Activated B cell treated with CpG ODN at 0.5 μM for 24 hours (primary cell): Measurements from ENCODE around the gene CLEC14A. TPM values are rescaled to one million over a fixed set of nuclear protein-coding genes. Genes with fewer than 3 reads are reported as not detected.

Experiments
- ATAC-seq: fragments of 200-7000 bp; cut with Tn5 transposase; one replicate; pipeline ENCODE4 v1.10.0; 2021; ENCODE audit warnings: low read depth, mild to moderate bottlenecking, moderate library complexity
- CTCF ChIA-PET: fragments of 350-600 bp; sonication (Branson Sonifier 250); formaldehyde crosslinking; loops from one replicate; lab custom pipeline; 2021; ENCODE audit warnings: antibody characterized with exemption; lab: Charles Lee
- POLR2A ChIA-PET: fragments of 350-600 bp; sonication (Branson Sonifier 250); formaldehyde crosslinking; loops from one replicate; lab custom pipeline; 2021; ENCODE audit warnings: antibody characterized with exemption; lab: Charles Lee
- DNase-seq: peaks from one replicate; pipeline ENCODE4 v3.0.0; 2022
- H3K27ac Mint-ChIP-seq: one replicate; pipeline ENCODE4 v1.8.0; 2020; ENCODE audit warnings: mixed read lengths
- H3K27me3 Mint-ChIP-seq: one replicate; pipeline ENCODE4 v1.8.0; 2021; ENCODE audit warnings: mixed read lengths
- H3K36me3 Mint-ChIP-seq: one replicate; pipeline ENCODE4 v1.8.0; 2021; ENCODE audit warnings: low read depth, mixed read lengths
- H3K4me1 Mint-ChIP-seq: one replicate; pipeline ENCODE4 v1.8.0; 2021; ENCODE audit warnings: mixed read lengths
- H3K4me3 Mint-ChIP-seq: one replicate; pipeline ENCODE4 v1.8.0; 2020; ENCODE audit warnings: mild to moderate bottlenecking, mixed read lengths
- H3K9me3 Mint-ChIP-seq: one replicate; pipeline ENCODE4 v1.8.0; 2020; ENCODE audit warnings: mixed read lengths
- intact Hi-C: fragments of 100-400 bp; cut with micrococcal nuclease; formaldehyde crosslinking; loops from one replicate; pipeline ENCODE4 v1.15.1; 2024
- total RNA-seq: library from RNA; stranded (reverse); gene quantifications from 2 replicates; pipeline ENCODE4 v1.2.3, GENCODE V29; 2022
- TF ChIP-seq, protein P1 (sequence below): fragments of 200-600 bp; IDR thresholded peaks from one replicate; pipeline ENCODE4 v1.8.0; 2022; ENCODE audit warnings: antibody characterized with exemption, mild to moderate bottlenecking

The CLEC14A gene
- total RNA-seq, 1 donor from 2014 or later = not detected

DNA sequence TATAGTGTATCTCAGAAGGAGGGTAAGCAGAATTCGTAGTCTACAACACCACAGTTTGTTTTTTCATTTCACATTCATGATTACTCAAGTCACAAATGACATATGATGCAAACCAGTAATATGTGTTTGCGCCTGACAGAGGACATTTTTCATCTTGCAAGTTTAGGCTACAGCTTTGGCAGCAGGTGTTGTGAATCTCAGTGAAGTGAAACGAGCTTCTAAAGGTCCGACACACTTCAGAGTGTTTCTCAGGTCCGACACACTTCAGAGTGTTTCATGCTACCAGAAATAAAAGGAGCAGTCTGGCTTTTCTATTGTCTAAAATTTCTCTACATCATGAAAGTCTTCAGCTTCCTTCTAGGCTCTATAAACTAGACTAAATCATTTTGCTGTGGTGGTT lies 22.7 kb downstream of the CLEC14A start:
- Mint-ChIP-seq H3K4me3 (no peak overlapping the region), H3K9me3 (peaks cover 3% of the 10 kb centered on the region), H3K36me3 (no peaks in the 10 kb centered on the region), H3K27me3 (no peaks in the 10 kb centered on the region), H3K4me1 (no peaks in the 10 kb centered on the region), H3K27ac (no peak overlapping the region)
- no peak for ATAC-seq
- DNase-seq = no peak
- intact Hi-C loops = no loop called here
- CTCF ChIA-PET = no interaction called here
- POLR2A ChIA-PET = no interaction called here
- TF ChIP-seq, protein P1, sequence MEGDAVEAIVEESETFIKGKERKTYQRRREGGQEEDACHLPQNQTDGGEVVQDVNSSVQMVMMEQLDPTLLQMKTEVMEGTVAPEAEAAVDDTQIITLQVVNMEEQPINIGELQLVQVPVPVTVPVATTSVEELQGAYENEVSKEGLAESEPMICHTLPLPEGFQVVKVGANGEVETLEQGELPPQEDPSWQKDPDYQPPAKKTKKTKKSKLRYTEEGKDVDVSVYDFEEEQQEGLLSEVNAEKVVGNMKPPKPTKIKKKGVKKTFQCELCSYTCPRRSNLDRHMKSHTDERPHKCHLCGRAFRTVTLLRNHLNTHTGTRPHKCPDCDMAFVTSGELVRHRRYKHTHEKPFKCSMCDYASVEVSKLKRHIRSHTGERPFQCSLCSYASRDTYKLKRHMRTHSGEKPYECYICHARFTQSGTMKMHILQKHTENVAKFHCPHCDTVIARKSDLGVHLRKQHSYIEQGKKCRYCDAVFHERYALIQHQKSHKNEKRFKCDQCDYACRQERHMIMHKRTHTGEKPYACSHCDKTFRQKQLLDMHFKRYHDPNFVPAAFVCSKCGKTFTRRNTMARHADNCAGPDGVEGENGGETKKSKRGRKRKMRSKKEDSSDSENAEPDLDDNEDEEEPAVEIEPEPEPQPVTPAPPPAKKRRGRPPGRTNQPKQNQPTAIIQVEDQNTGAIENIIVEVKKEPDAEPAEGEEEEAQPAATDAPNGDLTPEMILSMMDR = no peak

- no peak overlapping the region for H3K27ac Mint-ChIP-seq
- H3K9me3 Mint-ChIP-seq = no peaks in the 10 kb centered on the region
- no peak for ATAC-seq
- no peaks in the 10 kb centered on the region for H3K4me1 Mint-ChIP-seq
- no peaks in the 10 kb centered on the region for H3K27me3 Mint-ChIP-seq
- H3K36me3 Mint-ChIP-seq = no peaks in the 10 kb centered on the region
- intact Hi-C loops = no loop called here
- H3K4me3 Mint-ChIP-seq = no peak overlapping the region
- CTCF ChIA-PET = no interaction called here
- no peak for DNase-seq
- TF ChIP-seq, protein P1 = no peak
- POLR2A ChIA-PET = no interaction called here
Measured at GRCh38 chr14:38226366-38226765, 29.5 kb downstream of the CLEC14A start.

- intact Hi-C loops = no loop called here
- CTCF ChIA-PET = no interaction called here
- Mint-ChIP-seq H3K9me3 (no peaks in the 10 kb centered on the region), H3K36me3 (no peaks in the 10 kb centered on the region), H3K4me1 (no peaks in the 10 kb centered on the region), H3K4me3 (no peak overlapping the region), H3K27ac (no peak overlapping the region), H3K27me3 (no peaks in the 10 kb centered on the region)
- no peak for ATAC-seq
- TF ChIP-seq, protein P1 = no peak
- DNase-seq = no peak
- POLR2A ChIA-PET = no interaction called here
Measured at GRCh38 chr14:38225946-38226345, 29.9 kb downstream of the CLEC14A start.

GRCh38 chr14:38224338-38224737 lies 31.6 kb downstream of the CLEC14A start:
- ATAC-seq (no peak), DNase-seq (no peak)
- Mint-ChIP-seq H3K4me3 (no peak overlapping the region), H3K36me3 (no peaks in the 10 kb centered on the region), H3K4me1 (no peaks in the 10 kb centered on the region), H3K9me3 (no peaks in the 10 kb centered on the region), H3K27ac (no peak overlapping the region), H3K27me3 (no peaks in the 10 kb centered on the region)
- POLR2A ChIA-PET = no interaction called here
- TF ChIP-seq, protein P1 = no peak
- intact Hi-C loops = no loop called here
- CTCF ChIA-PET = no interaction called here

DNA sequence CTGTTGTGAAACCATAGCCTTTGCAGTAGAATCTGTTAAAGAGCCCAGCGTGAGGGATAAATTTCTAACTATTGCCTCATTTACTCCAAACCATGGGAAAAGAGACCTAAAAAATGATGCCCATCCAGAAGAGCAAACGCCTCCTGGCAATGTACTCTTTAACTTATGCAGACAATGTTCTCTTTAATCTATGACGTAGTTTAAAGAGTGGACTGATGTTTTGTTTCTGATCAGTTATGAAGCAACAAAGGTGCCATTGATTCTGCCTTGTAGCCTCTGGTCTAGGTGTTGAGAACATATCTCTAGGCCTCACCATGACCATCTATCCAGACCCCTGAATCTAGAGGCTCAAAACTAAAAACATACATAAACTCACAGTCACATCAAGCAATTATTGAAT lies 34.8 kb downstream of the CLEC14A start:
- TF ChIP-seq, protein P1 = no peak
- Mint-ChIP-seq H3K9me3 (no peaks in the 10 kb centered on the region), H3K36me3 (no peaks in the 10 kb centered on the region), H3K27ac (no peak overlapping the region), H3K4me3 (no peak overlapping the region), H3K4me1 (no peaks in the 10 kb centered on the region), H3K27me3 (no peaks in the 10 kb centered on the region)
- intact Hi-C loops = no loop called here
- DNase-seq (no peak), ATAC-seq (no peak)
- POLR2A ChIA-PET = no interaction called here
- CTCF ChIA-PET = no interaction called here
